GM21515 (cell line): Measurements from ENCODE around the gene RALGPS1.

Experiments used
- ATAC-seq: cut with Tn5 transposase; IDR thresholded peaks from one replicate; pipeline ENCODE4 v1.9.1; 2021; ENCODE audit not compliant: unreplicated experiment

Gene RALGPS1

GRCh38 chr9:127182901-127183746 lies 268.5 kb downstream of the RALGPS1 start:
- no peak for ATAC-seq

- ATAC-seq = no peak
Measured at GRCh38 chr9:127183814-127184582, 269.4 kb downstream of the RALGPS1 start.

GRCh38 chr9:127184641-127185040 lies 270.1 kb downstream of the RALGPS1 start:
- no peak for ATAC-seq

GRCh38 chr9:127185181-127185580 lies 270.6 kb downstream of the RALGPS1 start:
- no peak for ATAC-seq

DNA sequence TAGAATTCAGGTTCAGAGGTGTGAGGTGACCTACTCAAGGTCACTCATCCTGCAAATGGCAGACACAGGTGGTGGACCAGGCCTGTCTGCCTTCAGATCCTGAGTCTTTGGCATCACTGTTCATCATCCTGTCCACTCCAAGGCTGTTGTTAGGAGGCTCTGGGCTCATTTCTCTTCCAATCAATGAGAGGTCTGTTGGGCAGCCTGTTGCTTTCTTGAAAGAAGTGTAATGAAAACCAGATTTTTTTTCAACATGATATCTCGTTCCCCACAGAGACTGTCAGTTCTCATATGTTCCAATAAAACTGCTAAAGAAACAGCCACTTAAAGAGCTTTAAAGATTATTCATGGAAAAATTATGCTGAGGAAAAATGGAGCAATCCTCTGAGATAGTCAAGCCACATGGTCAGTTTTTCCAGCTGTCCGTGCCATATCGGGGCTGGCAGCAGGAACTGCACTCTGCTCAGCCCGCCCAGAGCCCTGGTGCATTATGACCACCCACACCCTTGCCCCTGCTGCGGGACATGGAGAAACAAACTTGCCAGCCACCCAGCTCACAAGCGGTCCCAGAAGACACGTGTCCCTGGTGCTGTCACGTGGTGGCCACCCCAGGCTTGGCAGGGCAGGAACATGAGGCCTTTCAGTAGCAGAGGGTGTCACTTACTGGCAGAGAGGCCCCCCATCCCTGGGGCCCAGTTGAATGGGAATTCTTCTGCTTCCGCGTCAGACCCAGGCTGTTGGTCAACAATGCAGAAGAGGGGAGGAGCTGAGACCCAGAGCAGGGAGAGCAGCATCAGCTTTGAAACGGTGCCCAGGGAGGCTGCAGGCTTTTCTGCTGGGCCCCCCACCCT lies 271.6 kb downstream of the RALGPS1 start:
- no peak for ATAC-seq

- ATAC-seq = no peak
Measured at GRCh38 chr9:127186806-127187205, 272.2 kb downstream of the RALGPS1 start.

GRCh38 chr9:127187231-127187956 lies 272.8 kb downstream of the RALGPS1 start:
- ATAC-seq = no peak

- no peak for ATAC-seq
Measured at GRCh38 chr9:127188396-127188795, 273.8 kb downstream of the RALGPS1 start.

GRCh38 chr9:127189628-127190027 lies 275.0 kb downstream of the RALGPS1 start:
- no peak for ATAC-seq

DNA sequence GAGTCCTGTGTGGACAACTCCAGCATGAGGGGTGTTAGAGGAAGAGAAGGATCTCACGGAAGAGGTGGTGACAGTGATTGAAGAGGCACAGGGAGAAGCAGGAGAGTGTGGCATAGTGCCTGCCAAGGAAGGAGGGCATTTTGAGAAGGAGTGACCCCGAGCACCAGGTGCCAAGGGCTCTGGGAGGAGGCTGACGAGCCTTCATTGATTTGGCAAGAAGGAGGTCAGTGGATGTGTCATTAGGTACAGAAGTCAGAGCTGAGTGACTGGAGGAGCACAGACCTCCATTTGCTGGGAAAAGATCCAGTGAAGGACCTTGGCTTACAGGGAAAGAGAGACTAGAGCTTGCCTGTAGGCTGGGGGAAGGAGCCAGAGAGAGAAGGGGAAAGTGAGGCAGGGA lies 278.2 kb downstream of the RALGPS1 start:
- ATAC-seq = no peak

- no peak for ATAC-seq
Measured at GRCh38 chr9:127193483-127193882, 278.9 kb downstream of the RALGPS1 start.

GRCh38 chr9:127194881-127195713 lies 280.5 kb downstream of the RALGPS1 start:
- no peak for ATAC-seq

- ATAC-seq = no peak
Measured at GRCh38 chr9:127195976-127196825, 281.6 kb downstream of the RALGPS1 start.

DNA sequence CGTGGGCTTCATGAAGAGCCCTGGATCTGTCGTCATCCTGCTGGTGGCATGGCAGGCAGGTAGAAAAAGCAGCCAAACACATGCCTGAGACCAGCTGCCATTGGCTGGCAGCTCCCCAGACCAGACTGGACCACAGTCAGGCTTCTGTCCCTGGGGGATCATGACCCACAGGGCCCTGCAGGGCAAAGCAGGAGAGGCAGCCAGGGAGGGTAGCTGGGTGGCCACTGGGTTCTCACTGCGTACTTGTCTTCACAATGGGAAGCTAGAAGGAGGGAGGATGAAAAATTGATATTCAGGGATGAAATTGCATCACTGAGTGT lies 282.2 kb downstream of the RALGPS1 start:
- no peak for ATAC-seq

GRCh38 chr9:127197186-127197860 lies 282.7 kb downstream of the RALGPS1 start:
- ATAC-seq = no peak

DNA sequence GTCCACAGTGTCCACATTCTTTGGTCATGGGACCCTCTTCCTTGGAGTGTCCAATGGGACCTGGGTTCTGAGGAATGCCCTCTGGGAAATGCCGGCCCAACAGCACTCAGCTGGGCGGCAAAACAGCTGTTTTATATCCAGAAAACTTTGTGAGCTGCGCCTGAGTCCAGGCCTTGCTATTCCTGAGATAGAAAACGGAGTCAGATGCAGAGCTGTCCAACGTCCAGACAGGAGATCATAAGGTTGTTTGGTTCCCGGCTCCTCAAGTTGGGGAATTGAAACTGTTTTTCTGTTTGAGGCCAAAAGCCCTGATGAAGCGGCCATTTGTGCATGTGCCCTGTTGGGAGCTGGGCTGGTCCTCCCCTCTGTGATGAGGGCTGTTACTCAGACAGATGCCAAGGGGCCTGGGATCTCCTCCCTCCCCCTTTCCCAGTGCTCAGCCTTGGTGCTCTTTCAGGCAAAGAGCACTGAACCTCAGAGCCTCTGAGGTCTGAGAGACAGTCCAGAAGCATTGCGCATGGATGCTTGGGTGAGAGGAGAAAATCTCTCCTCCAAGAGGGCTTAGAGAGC lies 283.4 kb downstream of the RALGPS1 start:
- ATAC-seq = no peak

DNA sequence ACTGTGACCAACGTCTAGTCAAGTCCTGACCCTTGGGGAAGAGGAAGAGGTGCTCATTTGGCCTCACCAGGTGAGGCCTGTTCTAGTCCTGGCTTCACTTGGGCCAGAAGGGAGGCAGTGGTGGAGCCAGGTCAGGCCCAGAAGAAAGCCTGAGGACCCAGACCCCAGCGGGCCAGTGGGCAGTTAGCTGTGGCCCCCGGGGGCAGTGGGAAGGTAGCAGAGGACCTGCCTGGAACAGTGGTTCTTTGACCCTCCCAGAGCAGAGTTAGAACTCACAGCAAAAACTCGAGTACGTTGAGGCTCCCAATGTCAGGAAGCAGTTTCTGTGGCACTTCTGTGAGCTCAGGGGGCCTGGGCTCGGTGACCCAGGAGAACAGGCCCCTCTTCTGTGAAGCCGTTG lies 284.0 kb downstream of the RALGPS1 start:
- no peak for ATAC-seq
